ENCODE results near the gene HOXA10. TPM values are rescaled to one million over a fixed set of nuclear protein-coding genes. Genes with fewer than 3 reads are reported as not detected.

HOXA10 gene
- total RNA-seq, 4 donors from 2014 or later, result 4.9 to 11.2 (median 6.7) TPM

DNA sequence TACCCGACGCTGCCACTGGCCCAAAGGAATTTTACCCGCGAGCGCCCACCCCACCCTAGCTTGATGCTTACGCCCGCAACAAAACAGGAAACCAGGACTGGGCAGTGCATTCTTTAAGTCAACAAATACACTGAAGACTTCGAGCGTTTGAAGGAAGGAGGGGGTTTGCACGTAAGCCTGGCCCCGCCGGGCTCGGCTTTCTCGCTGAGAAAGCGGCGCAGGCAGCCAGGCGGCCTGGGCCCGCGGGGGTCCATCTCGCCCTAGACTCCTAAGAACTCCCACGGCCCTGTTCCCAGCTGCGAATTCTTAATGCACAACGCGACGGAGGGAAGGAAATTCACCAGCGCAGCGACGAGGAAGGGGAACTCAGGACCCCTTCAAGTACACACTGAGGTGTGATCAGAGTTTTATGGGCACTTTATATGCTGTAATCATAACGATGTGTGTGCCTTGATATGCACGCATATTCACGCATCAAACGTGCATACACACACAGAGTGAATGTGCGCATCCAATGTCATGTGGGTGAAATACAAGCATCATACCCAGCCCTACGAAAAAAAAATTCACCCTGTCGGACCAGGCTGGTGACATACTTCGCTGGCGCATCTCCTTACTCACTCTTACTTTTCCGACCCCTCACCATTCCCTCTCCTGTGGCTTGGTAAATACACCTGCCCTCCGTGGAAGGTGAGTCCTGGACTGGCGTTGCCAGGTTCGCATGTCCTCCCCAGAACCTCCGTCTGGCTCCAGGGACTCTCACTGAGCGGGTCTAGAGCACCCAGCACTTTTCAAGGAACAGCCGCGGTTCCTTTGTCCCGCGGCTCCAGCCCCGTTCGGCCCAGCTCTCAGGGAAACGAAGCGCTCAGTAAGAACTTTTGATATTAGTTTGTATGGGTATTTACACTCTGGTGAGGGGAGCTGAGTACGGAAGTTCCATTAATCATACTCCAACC, 31.5 kb upstream of the HOXA10 start:
- 24 to 31% methylated on average over 50 to 51 of the region's 52 CpGs for WGBS, 2 donors
- intact Hi-C loops (cut with DNase I; ENCODE audit: low total_unique reads), result no loop called here
- no peak overlapping the region for H3K4me3 ChIP-seq (ENCODE audit: low read depth, poor library complexity, severe bottlenecking)
- TF ChIP-seq CTCF (IDR thresholded peaks at IDR 0.05) (no peak), POLR2A (IDR thresholded peaks at IDR 0.05) (no peak)
- DNase-seq (ENCODE audit: low spot score in 2 of 2), result peak in 1 of 2 donors; percentile 72

DNA sequence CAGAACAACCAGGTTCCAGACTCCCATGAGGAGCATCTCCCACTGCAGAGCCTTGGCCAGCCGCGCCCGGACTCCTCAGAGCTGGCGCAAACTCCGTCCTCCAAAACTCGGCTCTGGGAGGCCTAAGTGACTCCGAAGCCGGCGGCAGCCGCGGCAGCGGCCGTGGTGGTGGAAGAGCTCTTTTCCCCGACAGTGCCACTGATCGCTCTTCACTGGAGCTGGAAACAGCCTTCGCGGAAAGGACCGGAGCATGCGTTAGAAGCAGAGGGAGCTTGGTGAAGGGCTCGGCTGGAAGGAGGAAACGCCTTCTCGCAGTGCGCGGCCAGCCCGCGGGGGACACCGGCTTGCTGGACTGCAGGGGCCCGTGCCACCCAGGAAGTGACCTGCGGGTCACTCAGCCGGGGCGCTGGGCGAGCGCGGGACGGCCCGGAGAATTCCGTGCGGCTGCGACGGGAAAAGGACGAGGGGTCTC, 30.8 kb upstream of the HOXA10 start:
- intact Hi-C loops (cut with DNase I; ENCODE audit: low total_unique reads), result no loop called here
- no peak overlapping the region for H3K4me3 ChIP-seq (ENCODE audit: low read depth, poor library complexity, severe bottlenecking)
- TF ChIP-seq POLR2A (IDR thresholded peaks at IDR 0.05), result no peak
- TF ChIP-seq CTCF (IDR thresholded peaks at IDR 0.05), result no peak
- 9 to 10% methylated on average over 39 to 40 of the region's 41 CpGs for WGBS, 2 donors
- DNase-seq (ENCODE audit: low spot score in 2 of 2), result peak in 1 of 2 donors; percentile 85

- H3K4me3 ChIP-seq (ENCODE audit: low read depth, poor library complexity, severe bottlenecking), result no peak overlapping the region
- TF ChIP-seq POLR2A (IDR thresholded peaks at IDR 0.05), result no peak
- no peak for TF ChIP-seq CTCF (IDR thresholded peaks at IDR 0.05)
- DNase-seq (ENCODE audit: low spot score in 2 of 2), result no peak
- intact Hi-C loops (cut with DNase I; ENCODE audit: low total_unique reads), result no loop called here
- 46 to 47% methylated on average over 4 of the region's 4 CpGs for WGBS, 2 donors
These were observed 30.0 kb upstream of the HOXA10 start for GRCh38 chr7:27203964-27204594.

DNA sequence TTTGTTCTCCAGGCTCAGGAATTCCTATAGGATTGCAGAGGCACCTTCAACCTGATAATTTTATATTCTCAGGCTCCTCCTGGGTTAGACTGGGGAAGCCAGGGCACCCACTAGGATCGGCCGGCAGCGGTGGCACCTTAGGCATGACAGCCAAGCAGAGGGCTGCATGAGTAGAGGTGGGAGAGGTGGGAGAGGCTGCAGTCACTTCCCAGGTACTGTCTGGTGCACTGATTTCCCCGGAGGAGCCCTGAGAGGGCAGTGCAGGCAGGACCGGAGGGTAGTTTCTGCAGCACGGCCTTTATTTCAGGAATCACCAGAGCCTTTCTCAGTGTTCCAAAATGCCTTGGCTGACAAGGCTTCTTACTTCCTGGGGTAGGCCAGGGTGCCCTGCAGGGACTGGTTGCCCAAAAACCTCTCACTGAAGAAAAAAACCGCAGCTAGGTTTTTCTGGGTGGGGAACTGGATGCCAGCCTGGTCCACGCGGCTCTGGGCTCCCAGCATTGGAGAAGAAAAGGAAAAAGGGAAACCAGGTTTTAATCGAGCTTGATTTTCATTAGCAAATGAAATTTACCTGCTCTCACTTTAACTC, 29.3 kb upstream of the HOXA10 start:
- H3K4me3 ChIP-seq (ENCODE audit: low read depth, poor library complexity, severe bottlenecking), result no peak overlapping the region
- intact Hi-C loops (cut with DNase I; ENCODE audit: low total_unique reads), result no loop called here
- 33 to 42% methylated on average over 10 of the region's 10 CpGs for WGBS, 2 donors
- TF ChIP-seq CTCF (IDR thresholded peaks at IDR 0.05), result no peak
- TF ChIP-seq POLR2A (IDR thresholded peaks at IDR 0.05), result no peak
- peak in 1 of 2 donors; percentile 63 for DNase-seq (ENCODE audit: low spot score in 2 of 2)

DNA sequence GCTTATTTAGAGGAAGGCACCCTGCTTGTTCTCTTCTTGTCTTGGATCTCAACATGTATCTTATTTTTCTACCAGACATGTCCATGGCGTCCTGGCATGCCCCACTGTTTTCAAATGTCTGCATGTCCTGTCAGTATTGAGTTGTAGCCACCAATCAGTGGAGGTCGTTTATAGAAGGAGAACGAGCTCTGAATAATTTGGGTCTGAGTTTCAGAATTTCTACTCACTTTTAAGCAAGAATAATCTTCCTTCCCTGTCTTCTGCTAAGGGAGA, 28.7 kb upstream of the HOXA10 start:
- no peak overlapping the region for H3K4me3 ChIP-seq (ENCODE audit: low read depth, poor library complexity, severe bottlenecking)
- intact Hi-C loops (cut with DNase I; ENCODE audit: low total_unique reads), result no loop called here
- WGBS, 2 donors, result 35 to 45% methylated on average over 3 of the region's 3 CpGs
- TF ChIP-seq POLR2A (IDR thresholded peaks at IDR 0.05) (no peak), CTCF (IDR thresholded peaks at IDR 0.05) (no peak)
- DNase-seq (ENCODE audit: low spot score in 2 of 2), result no peak
